HEK293T (cell line): ENCODE measurements around the gene SMPX.

Experiments
- CTBP1 ChIP-seq: fragments of 450-650 bp; IDR thresholded peaks from 2 replicates; pipeline ENCODE4 v1.6.1; 2016; ENCODE audit warnings: borderline replicate concordance
- ELF4 ChIP-seq: fragments of 450-650 bp; IDR thresholded peaks from 2 replicates; pipeline ENCODE4 v1.6.1; 2017; ENCODE audit warnings: antibody characterized with exemption
- FOXA1 ChIP-seq: fragments of 450-650 bp; IDR thresholded peaks from 2 replicates; pipeline ENCODE4 v1.6.1; 2016; ENCODE audit warnings: mild to moderate bottlenecking
- FOXK2 ChIP-seq: fragments of 450-650 bp; IDR thresholded peaks from 2 replicates; pipeline ENCODE4 v1.6.1; 2016; ENCODE audit warnings: mild to moderate bottlenecking
- FOXM1 ChIP-seq: fragments of 450-650 bp; IDR thresholded peaks from 2 replicates; pipeline ENCODE4 v1.6.1; 2017; ENCODE audit warnings: mild to moderate bottlenecking, borderline replicate concordance
- HDGF ChIP-seq: fragments of 450-650 bp; IDR thresholded peaks from 2 replicates; pipeline ENCODE4 v1.6.1; 2017; ENCODE audit warnings: antibody characterized with exemption, borderline replicate concordance
- LEF1 ChIP-seq: fragments of 450-650 bp; IDR thresholded peaks from 2 replicates; pipeline ENCODE4 v1.6.1; 2017; ENCODE audit warnings: mild to moderate bottlenecking, borderline replicate concordance
- NFRKB ChIP-seq: fragments of 450-650 bp; IDR thresholded peaks from 2 replicates; pipeline ENCODE4 v1.6.1; 2016; ENCODE audit warnings: mild to moderate bottlenecking, moderate library complexity
- SP1 ChIP-seq: fragments of 450-650 bp; IDR thresholded peaks from 2 replicates; pipeline ENCODE4 v1.6.1; 2017
- SUZ12 ChIP-seq: fragments of 450-650 bp; IDR thresholded peaks from 2 replicates; pipeline ENCODE4 v1.6.1; 2016; ENCODE audit warnings: mild to moderate bottlenecking
- ZNF384 ChIP-seq: fragments of 450-650 bp; IDR thresholded peaks from 2 replicates; pipeline ENCODE4 v1.6.1; 2016
- TF ChIP-seq, protein P1 (sequence below): fragments of 450-650 bp; IDR thresholded peaks from 2 replicates; pipeline ENCODE4 v1.6.1; 2016

DNA sequence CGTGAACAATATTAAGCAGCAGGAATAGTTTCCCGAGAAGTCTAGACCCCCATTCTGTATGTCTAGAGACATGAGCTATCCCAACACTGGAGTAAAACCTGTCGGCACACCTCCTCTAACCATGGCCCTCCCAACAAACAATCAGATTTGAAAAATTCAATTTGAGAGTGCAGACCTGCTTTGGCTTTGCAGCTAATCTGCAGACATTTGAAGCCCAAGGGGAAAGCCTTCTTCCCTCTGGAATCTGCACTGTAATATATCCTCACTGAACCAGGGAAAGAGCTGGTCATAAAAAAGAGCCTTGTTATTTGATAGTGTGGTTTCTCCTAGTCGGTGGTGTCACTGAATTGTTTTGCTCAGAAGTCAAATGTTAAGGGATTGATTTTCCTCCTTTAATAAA, 55.2 kb downstream of the SMPX start:
- TF ChIP-seq FOXK2, result no peak
- TF ChIP-seq, protein P1, sequence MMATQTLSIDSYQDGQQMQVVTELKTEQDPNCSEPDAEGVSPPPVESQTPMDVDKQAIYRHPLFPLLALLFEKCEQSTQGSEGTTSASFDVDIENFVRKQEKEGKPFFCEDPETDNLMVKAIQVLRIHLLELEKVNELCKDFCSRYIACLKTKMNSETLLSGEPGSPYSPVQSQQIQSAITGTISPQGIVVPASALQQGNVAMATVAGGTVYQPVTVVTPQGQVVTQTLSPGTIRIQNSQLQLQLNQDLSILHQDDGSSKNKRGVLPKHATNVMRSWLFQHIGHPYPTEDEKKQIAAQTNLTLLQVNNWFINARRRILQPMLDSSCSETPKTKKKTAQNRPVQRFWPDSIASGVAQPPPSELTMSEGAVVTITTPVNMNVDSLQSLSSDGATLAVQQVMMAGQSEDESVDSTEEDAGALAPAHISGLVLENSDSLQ, result no peak
- no peak for TF ChIP-seq NFRKB
- no peak for TF ChIP-seq SUZ12
- no peak for TF ChIP-seq ELF4
- no peak for TF ChIP-seq FOXM1
- no peak for TF ChIP-seq HDGF
- no peak for TF ChIP-seq SP1
- no peak for TF ChIP-seq LEF1
- TF ChIP-seq FOXA1, result no peak
- TF ChIP-seq CTBP1, result no peak
- TF ChIP-seq ZNF384, result no peak
